HL-60 (cell line): Measurements from ENCODE around the gene TLE3.

Source experiments
- GABPA ChIP-seq: IDR thresholded peaks from 2 replicates; pipeline ENCODE4 v1.6.1; 2012; ENCODE audit warnings: low read depth
- POLR2AphosphoS5 ChIP-seq: IDR thresholded peaks from 2 replicates; pipeline ENCODE4 v1.6.1; 2012; ENCODE audit warnings: low read depth
- SPI1 ChIP-seq: IDR thresholded peaks from 2 replicates; pipeline ENCODE4 v1.6.1; 2012; ENCODE audit warnings: low read depth, mild to moderate bottlenecking, borderline replicate concordance
- TF ChIP-seq, protein P1 (sequence below): IDR thresholded peaks from one replicate; pipeline ENCODE4 v1.5.1; 2011; ENCODE audit warnings: low read length, control low read depth, inconsistent platforms; ENCODE audit not compliant: insufficient read depth
- TF ChIP-seq, protein P2 (sequence below): IDR thresholded peaks from 2 replicates; pipeline ENCODE4 v1.6.1; 2012; ENCODE audit warnings: low read depth; ENCODE audit not compliant: insufficient replicate concordance

DNA sequence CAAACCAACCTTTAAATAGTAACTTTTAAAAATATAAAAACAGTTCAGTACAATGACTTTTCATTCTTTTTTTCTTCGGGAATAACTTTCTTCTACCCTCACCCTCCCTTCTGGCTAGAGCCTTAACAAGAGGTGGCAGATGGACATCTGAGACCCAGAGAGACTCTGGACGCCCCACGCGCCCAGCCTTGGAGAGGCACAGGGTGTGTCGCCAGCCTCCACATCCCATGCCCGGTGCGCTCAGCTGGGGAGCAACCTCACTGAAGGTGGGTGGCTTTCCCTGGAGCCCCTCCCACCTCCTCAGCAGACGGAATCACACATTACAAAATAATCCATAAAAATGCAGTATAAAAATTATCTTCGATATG lies 49.5 kb downstream of the TLE3 start:
- TF ChIP-seq, protein P1, sequence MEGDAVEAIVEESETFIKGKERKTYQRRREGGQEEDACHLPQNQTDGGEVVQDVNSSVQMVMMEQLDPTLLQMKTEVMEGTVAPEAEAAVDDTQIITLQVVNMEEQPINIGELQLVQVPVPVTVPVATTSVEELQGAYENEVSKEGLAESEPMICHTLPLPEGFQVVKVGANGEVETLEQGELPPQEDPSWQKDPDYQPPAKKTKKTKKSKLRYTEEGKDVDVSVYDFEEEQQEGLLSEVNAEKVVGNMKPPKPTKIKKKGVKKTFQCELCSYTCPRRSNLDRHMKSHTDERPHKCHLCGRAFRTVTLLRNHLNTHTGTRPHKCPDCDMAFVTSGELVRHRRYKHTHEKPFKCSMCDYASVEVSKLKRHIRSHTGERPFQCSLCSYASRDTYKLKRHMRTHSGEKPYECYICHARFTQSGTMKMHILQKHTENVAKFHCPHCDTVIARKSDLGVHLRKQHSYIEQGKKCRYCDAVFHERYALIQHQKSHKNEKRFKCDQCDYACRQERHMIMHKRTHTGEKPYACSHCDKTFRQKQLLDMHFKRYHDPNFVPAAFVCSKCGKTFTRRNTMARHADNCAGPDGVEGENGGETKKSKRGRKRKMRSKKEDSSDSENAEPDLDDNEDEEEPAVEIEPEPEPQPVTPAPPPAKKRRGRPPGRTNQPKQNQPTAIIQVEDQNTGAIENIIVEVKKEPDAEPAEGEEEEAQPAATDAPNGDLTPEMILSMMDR: no peak
- TF ChIP-seq, protein P2, sequence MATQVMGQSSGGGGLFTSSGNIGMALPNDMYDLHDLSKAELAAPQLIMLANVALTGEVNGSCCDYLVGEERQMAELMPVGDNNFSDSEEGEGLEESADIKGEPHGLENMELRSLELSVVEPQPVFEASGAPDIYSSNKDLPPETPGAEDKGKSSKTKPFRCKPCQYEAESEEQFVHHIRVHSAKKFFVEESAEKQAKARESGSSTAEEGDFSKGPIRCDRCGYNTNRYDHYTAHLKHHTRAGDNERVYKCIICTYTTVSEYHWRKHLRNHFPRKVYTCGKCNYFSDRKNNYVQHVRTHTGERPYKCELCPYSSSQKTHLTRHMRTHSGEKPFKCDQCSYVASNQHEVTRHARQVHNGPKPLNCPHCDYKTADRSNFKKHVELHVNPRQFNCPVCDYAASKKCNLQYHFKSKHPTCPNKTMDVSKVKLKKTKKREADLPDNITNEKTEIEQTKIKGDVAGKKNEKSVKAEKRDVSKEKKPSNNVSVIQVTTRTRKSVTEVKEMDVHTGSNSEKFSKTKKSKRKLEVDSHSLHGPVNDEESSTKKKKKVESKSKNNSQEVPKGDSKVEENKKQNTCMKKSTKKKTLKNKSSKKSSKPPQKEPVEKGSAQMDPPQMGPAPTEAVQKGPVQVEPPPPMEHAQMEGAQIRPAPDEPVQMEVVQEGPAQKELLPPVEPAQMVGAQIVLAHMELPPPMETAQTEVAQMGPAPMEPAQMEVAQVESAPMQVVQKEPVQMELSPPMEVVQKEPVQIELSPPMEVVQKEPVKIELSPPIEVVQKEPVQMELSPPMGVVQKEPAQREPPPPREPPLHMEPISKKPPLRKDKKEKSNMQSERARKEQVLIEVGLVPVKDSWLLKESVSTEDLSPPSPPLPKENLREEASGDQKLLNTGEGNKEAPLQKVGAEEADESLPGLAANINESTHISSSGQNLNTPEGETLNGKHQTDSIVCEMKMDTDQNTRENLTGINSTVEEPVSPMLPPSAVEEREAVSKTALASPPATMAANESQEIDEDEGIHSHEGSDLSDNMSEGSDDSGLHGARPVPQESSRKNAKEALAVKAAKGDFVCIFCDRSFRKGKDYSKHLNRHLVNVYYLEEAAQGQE: no peak
- TF ChIP-seq POLR2AphosphoS5 (no peak), GABPA (no peak), SPI1 (no peak)
